DMS153 (cell line): ENCODE results near the gene CDHR3.
"Not testable (repeated sequence)": the region's sequence is repeated elsewhere in the genome, so short reads cannot be mapped to it uniquely, and the experiment has no call there.

ENCODE experiments used
- DNase-seq: peaks from one replicate; lab custom pipeline; 2025; lab: John Stamatoyannopoulos, UW

The CDHR3 gene

DNA sequence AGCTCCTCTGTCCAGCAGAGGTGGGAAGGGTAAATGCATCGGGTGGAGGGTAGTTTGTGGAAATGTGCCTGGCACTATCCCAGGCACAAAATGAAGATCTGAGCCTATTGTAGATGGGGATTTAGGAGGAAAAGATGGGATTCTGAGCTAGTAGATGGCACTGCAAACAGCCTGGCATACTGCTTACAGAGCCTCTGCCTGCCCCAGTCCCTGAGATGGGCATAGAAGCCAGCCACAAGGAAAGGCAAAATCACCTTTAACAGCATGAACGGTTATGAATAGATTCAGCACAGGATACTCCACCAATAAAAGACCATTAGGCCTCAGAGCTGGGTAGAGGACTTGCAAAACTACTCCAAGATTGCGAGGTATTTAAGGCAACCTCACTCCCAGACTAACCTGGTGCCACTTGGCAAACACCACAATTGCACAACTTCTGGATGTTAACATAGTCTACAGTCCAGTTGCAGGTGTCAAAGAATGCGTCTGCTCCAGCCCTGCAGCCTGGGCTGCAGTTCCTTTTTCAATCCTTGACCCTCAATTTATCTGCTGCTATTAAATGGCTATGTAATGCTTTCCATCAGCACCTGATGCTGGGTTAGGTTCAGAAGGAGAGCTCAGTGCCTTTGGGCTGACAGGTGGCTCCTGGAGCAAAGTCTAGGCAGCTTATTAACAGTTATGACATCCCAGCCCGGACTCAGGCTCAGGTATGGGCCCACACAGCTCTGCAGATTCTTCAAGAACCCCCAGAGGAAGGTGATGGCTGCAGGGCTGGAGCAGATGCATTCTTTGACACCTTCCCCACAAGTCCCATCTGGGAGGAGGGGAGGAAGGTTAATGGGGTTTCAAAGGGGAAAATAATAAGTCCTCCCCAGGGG lies 34.0 kb downstream of the CDHR3 start:
- no peak for DNase-seq

- DNase-seq, result no peak
Observed at GRCh38 chr7:105999256-105999655, 36.2 kb downstream of the CDHR3 start.

GRCh38 chr7:106001196-106001595 lies 38.1 kb downstream of the CDHR3 start:
- DNase-seq, result no peak

DNA sequence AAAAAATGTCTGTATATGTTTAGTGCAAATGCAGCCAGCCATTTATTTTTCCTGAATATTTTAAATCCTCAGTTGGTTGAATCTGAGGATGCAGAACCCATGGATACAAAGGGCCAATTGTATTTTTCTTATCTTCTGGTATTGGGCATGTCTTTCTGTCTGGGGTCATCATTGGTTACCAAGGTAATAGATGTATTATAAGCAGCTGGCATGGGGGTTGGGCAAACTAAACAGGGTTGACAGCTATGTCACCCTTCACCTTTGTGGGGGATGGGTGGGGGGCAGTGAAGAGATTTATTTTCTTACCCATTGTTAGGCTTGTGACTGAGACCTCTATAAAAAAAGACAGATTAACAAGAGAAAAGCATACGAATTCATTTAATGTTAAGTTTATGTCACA lies 38.8 kb downstream of the CDHR3 start:
- no peak for DNase-seq

DNA sequence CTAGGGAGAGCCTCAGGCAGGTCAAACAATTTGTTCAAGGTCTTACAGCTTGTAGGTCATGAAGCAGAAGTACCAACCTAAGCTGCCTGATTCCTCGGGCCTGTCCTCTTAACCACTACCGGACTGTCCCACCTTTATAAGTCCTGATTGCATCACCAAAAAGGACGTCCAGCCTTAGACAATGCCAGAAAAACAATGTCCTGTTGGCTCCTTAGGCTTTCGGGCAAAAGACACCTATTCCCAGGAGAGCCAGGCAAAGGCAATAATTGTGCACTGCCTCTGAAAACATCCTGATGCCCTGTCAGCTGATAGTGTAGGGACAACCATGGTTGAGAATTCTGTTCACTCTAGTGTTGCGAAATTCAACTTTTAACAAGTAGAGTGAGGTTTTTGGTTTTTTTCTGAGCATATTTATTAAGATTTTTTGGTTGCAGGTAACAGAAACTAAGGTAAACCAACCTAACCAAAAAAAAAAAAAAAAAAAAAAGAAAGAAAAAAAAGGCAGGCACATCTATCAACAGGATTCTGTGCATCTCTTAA lies 40.5 kb downstream of the CDHR3 start:
- DNase-seq, result no peak

DNA sequence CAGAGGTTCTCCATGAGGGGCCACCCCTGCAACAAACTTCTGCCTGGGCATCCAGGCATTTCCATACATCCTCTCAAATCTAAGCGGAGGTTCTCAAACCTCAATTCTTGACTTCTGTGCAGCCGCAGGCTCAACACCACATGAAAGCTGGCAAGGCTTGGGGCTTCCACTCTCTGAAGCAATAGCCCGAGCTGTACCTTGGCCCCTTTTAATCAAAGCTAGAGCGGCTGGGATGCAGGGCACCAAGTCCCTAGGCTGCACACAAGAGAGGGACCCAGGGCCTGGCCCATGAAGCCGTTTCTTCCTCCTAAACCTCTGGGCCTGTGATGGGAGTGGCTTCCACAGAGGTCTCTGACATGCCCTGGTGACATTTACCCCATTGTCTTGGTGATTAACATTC lies 43.8 kb downstream of the CDHR3 start:
- DNase-seq, result no peak

- not testable (repeated sequence) for DNase-seq
Observed at GRCh38 chr7:106007796-106008195, 44.7 kb downstream of the CDHR3 start.

- peak; percentile 86 for DNase-seq
Observed at GRCh38 chr7:106009503-106010226, 46.6 kb downstream of the CDHR3 start.

DNA sequence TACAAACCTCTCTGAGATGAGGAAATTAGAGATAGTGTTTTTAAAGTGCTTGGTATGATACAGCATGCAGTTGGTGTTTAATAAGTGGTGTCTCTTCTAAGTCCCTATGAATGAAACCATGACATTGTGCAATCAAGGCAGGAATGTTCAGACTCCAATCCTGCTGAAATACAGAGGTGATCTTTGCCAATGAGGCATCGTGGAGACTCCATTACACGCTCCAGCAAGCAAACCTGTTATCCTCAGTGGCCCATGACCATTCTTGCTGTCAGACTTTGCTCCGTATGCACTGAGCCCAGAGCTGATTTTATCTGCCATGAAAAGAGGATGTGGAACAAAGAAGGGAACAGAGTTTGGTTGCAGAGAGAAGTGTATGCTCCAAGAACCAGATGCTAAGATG lies 47.3 kb downstream of the CDHR3 start:
- DNase-seq, result no peak

- no peak for DNase-seq
Observed at GRCh38 chr7:106010866-106011265, 47.8 kb downstream of the CDHR3 start.

GRCh38 chr7:106012184-106012583 lies 49.1 kb downstream of the CDHR3 start:
- no peak for DNase-seq

- no peak for DNase-seq
Observed at GRCh38 chr7:106012935-106013439, 49.9 kb downstream of the CDHR3 start.

DNA sequence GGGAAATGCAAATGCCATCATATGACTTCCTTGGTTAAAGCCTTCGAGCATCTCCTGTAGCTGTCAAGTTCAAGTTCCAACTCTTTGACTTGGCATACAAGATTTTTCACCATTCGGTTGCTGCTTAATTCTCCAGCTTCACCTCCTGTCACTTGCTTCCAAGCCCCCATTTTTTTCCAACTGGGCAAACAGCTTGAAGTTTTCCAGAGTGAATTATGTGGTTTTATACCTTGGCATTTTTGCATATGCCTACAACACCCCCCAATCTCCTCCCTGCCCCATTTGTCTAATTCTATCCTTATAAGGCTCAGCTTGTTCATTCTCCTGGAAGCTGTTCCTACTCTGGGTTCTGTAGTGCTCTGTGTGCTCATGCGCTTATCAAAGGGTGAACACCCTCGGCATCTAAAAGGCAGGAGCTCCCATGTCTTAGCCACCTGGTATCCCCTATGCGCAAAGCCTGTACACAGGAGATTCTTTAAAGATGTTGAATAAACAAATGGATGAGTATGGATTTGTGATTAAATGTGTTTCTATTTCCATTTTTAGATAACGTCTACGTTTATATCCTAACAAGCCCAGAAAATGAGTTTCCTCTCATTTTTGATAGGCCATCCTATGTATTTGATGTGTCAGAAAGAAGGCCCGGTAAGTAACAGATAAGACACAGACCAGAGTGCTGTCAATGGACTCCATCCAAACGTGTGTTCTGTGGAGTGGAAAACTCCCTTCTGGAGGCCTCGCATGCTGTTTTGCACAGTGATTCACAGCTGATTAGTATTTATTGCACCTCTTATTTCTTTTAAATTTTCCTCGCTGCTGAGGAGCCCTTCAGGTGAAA lies 52.5 kb downstream of the CDHR3 start:
- no peak for DNase-seq

DNA sequence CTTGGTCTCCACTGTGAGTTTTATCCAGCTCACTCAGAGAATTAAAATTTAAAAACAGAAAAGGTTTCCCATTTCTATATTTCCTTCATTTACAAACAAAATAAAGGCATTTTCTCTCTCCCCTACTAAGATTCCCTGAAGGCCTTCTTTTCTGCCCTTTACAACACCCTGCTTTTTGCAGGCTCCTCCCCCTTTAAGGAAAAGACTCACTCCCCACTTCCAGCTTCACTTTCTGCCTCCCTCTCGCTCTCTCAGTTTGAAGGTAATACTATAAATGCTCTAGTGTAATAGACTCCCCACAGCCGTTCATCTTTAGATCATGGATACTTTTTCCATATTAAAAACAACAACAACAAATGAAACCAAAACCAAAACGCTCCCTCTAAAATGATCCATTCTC lies 53.3 kb downstream of the CDHR3 start:
- DNase-seq, result no peak

DNA sequence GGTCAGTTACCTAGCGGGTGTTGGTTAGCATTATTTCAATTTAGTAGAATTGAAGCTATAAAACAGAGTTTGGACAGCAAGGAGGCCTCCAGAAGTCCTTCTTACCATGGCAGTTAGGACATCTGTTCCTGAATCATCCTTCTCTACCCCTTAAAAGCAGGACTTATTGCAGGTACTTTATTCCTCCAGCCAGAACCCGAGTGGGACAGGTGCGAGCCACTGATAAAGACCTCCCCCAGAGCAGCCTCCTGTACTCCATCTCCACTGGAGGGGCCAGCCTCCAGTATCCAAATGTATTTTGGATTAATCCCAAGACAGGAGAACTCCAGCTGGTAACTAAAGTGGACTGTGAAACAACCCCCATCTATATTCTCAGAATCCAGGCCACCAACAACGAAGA lies 54.6 kb downstream of the CDHR3 start:
- no peak for DNase-seq

GRCh38 chr7:106018566-106019469 lies 55.8 kb downstream of the CDHR3 start:
- no peak for DNase-seq

GRCh38 chr7:106019470-106019820 lies 56.4 kb downstream of the CDHR3 start:
- DNase-seq, result no peak

DNA sequence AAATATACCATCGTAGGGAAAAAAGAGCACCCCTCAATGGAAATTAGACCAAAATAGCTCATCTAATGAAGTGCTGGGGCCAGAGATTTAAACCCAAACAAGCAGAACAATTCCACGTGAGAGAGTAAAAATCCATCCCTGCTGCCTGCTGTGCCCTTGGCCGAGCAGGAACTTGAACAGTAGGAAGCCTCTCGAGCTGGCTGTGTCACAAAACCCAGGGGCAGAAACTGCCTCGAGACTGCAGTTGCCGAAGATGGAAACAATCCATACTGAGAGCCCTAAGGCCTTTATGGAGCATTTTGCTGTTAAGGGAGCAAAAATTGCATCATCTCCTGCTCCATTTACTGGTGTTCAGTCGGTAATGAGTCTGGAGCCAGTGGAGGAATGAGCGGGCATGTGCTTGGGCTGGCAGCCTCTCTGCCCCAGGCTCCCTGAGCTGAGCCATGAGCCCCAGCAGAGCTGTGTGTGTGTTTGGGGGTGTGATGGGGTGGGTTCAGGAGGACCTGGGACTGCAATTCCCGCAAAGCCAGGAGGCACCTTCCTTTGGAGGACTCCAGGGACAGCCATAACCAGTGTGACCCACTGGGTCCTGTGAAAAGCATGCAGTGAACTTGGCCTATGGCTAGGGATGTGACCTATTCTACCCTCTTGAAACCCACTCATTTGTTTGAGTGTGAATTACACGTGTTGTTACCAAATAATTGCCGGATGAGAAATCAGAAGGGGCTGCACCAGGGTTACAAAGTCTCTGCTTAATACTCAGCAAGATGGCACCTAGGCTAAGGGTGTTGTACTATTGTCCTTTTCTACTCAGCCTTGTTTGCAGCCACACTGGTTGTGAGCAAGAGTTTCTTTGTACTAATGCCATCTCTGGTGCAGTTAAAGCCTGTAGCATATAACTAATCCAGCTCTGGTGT lies 58.3 kb downstream of the CDHR3 start:
- no peak for DNase-seq

GRCh38 chr7:106022193-106022821 lies 59.2 kb downstream of the CDHR3 start:
- peak; percentile 53 for DNase-seq
